Measurements from ENCODE around the gene INVS.
A peak's percentile ranks its signal among the peaks of the same experiment; 100 is the strongest.

INVS gene

GRCh38 chr9:100294806-100295205 lies 195.8 kb downstream of the INVS start:
- peak; percentile 70 for TF ChIP-seq NFIC (IDR thresholded peaks at IDR 0.05)
- TF ChIP-seq ZBTB7A (IDR thresholded peaks at IDR 0.05; ENCODE audit: low read depth) = no peak

- TF ChIP-seq YY1 (IDR thresholded peaks at IDR 0.05; ENCODE audit: low read depth) = no peak
- TF ChIP-seq CEBPB (IDR thresholded peaks at IDR 0.05) = 0 out of 2 replicates have a peak, but pooled peaks have one; percentile 22
- no peak for TF ChIP-seq TCF12 (IDR thresholded peaks at IDR 0.05; ENCODE audit: low read depth)
- no peak for TF ChIP-seq EP300 (IDR thresholded peaks at IDR 0.05; ENCODE audit: borderline replicate concordance)
Measured at GRCh38 chr9:100295240-100295639, 196.2 kb downstream of the INVS start.

DNA sequence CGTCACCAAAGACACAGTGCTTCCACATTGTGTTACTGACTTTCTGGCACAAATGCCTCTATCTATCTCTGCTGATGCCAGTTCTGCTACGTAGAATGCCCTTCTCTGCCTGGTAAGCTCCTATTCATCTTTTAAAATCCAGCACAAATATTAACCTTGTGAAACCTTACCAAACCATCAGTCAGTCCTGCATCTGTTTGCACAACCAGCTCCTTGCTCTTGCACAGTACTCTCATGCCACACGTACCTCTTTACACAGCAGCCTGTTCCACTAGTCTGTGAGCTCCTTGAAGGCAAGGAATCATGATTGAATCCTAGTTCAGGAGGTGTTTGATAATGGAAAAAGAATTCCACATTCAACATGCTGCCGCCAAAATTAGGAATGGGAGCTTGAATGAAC lies 197.4 kb downstream of the INVS start:
- TF ChIP-seq, protein P1, sequence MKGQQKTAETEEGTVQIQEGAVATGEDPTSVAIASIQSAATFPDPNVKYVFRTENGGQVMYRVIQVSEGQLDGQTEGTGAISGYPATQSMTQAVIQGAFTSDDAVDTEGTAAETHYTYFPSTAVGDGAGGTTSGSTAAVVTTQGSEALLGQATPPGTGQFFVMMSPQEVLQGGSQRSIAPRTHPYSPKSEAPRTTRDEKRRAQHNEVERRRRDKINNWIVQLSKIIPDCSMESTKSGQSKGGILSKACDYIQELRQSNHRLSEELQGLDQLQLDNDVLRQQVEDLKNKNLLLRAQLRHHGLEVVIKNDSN (IDR thresholded peaks at IDR 0.05) = no peak
- TF ChIP-seq FOXM1 (IDR thresholded peaks at IDR 0.05; ENCODE audit: borderline replicate concordance, low read depth) (no peak), RAD21 (IDR thresholded peaks at IDR 0.05; ENCODE audit: low read depth) (no peak), TEAD4 (IDR thresholded peaks at IDR 0.05) (no peak), TCF12 (IDR thresholded peaks at IDR 0.05; ENCODE audit: low read depth) (no peak), TAF1 (IDR thresholded peaks at IDR 0.05; ENCODE audit: low read depth) (no peak), ZBTB7A (IDR thresholded peaks at IDR 0.05; ENCODE audit: low read depth) (no peak), NFIC (IDR thresholded peaks at IDR 0.05) (no peak)
- TF ChIP-seq, protein P2, sequence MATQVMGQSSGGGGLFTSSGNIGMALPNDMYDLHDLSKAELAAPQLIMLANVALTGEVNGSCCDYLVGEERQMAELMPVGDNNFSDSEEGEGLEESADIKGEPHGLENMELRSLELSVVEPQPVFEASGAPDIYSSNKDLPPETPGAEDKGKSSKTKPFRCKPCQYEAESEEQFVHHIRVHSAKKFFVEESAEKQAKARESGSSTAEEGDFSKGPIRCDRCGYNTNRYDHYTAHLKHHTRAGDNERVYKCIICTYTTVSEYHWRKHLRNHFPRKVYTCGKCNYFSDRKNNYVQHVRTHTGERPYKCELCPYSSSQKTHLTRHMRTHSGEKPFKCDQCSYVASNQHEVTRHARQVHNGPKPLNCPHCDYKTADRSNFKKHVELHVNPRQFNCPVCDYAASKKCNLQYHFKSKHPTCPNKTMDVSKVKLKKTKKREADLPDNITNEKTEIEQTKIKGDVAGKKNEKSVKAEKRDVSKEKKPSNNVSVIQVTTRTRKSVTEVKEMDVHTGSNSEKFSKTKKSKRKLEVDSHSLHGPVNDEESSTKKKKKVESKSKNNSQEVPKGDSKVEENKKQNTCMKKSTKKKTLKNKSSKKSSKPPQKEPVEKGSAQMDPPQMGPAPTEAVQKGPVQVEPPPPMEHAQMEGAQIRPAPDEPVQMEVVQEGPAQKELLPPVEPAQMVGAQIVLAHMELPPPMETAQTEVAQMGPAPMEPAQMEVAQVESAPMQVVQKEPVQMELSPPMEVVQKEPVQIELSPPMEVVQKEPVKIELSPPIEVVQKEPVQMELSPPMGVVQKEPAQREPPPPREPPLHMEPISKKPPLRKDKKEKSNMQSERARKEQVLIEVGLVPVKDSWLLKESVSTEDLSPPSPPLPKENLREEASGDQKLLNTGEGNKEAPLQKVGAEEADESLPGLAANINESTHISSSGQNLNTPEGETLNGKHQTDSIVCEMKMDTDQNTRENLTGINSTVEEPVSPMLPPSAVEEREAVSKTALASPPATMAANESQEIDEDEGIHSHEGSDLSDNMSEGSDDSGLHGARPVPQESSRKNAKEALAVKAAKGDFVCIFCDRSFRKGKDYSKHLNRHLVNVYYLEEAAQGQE (IDR thresholded peaks at IDR 0.05; ENCODE audit: low read depth) = no peak
- TF ChIP-seq, protein P3, sequence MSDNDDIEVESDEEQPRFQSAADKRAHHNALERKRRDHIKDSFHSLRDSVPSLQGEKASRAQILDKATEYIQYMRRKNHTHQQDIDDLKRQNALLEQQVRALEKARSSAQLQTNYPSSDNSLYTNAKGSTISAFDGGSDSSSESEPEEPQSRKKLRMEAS (IDR thresholded peaks at IDR 0.05) = no peak

- TF ChIP-seq TEAD4 (IDR thresholded peaks at IDR 0.05) (no peak), EGR1 (IDR thresholded peaks at IDR 0.05) (no peak), YY1 (IDR thresholded peaks at IDR 0.05; ENCODE audit: low read depth) (no peak), EP300 (IDR thresholded peaks at IDR 0.05; ENCODE audit: borderline replicate concordance) (no peak)
Measured at GRCh38 chr9:100298378-100298777, 199.3 kb downstream of the INVS start.

GRCh38 chr9:100303747-100304146 lies 204.7 kb downstream of the INVS start:
- TF ChIP-seq TEAD4 (IDR thresholded peaks at IDR 0.05) (no peak), TAF1 (IDR thresholded peaks at IDR 0.05; ENCODE audit: low read depth) (no peak), EGR1 (IDR thresholded peaks at IDR 0.05) (no peak), YY1 (IDR thresholded peaks at IDR 0.05; ENCODE audit: low read depth) (no peak), EP300 (IDR thresholded peaks at IDR 0.05; ENCODE audit: borderline replicate concordance) (no peak), RAD21 (IDR thresholded peaks at IDR 0.05; ENCODE audit: low read depth) (no peak), TCF12 (IDR thresholded peaks at IDR 0.05; ENCODE audit: low read depth) (no peak), ZBTB7A (IDR thresholded peaks at IDR 0.05; ENCODE audit: low read depth) (no peak), CREB1 (IDR thresholded peaks at IDR 0.05; ENCODE audit: low read depth) (no peak), NFIC (IDR thresholded peaks at IDR 0.05) (no peak), CEBPB (IDR thresholded peaks at IDR 0.05) (no peak), FOXM1 (IDR thresholded peaks at IDR 0.05; ENCODE audit: borderline replicate concordance, low read depth) (no peak)
- TF ChIP-seq, protein P2 (IDR thresholded peaks at IDR 0.05; ENCODE audit: low read depth) = no peak
- TF ChIP-seq, protein P3 (IDR thresholded peaks at IDR 0.05) = no peak
- TF ChIP-seq, protein P1 (IDR thresholded peaks at IDR 0.05) = no peak

DNA sequence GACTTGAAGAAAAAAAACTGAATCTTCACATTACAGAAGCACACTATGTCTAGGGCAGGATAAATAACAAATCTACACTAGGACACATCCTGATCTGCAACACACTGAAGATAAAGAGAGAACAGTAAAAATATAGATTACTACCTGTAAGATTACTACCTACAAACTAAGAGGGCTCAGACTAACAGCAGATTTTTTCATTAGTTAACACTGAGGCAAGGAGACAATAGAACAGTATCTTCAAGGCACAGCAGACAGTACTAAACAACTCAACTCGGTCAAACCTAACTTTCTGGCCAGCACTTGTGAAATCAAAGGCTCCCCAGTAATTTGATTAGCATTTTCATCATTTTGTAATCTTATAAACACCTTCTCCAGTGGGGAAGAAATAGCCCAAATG lies 207.2 kb downstream of the INVS start:
- TF ChIP-seq FOXM1 (IDR thresholded peaks at IDR 0.05; ENCODE audit: borderline replicate concordance, low read depth) (no peak), TEAD4 (IDR thresholded peaks at IDR 0.05) (no peak), CREB1 (IDR thresholded peaks at IDR 0.05; ENCODE audit: low read depth) (no peak), NFIC (IDR thresholded peaks at IDR 0.05) (no peak), ZBTB7A (IDR thresholded peaks at IDR 0.05; ENCODE audit: low read depth) (no peak), EP300 (IDR thresholded peaks at IDR 0.05; ENCODE audit: borderline replicate concordance) (no peak), TCF12 (IDR thresholded peaks at IDR 0.05; ENCODE audit: low read depth) (no peak), EGR1 (IDR thresholded peaks at IDR 0.05) (no peak), RAD21 (IDR thresholded peaks at IDR 0.05; ENCODE audit: low read depth) (no peak), TAF1 (IDR thresholded peaks at IDR 0.05; ENCODE audit: low read depth) (no peak), CEBPB (IDR thresholded peaks at IDR 0.05) (no peak)
- TF ChIP-seq, protein P3 (IDR thresholded peaks at IDR 0.05) = no peak
- TF ChIP-seq, protein P1 (IDR thresholded peaks at IDR 0.05) = no peak
- TF ChIP-seq, protein P2 (IDR thresholded peaks at IDR 0.05; ENCODE audit: low read depth) = no peak

Measured in Ishikawa (cell line).